Natural killer cell treated with Interleukin-12 subunit alpha and Interleukin-12 subunit beta and Interleukin-15 and Interleukin-18, amount 100 ng/mL, for 72 hours (primary cell): ENCODE results near the gene LCN2. TPM values are rescaled to one million over a fixed set of nuclear protein-coding genes. Genes with fewer than 3 reads are reported as not detected.

Experiments
- ATAC-seq, 2 donors: fragments of 150-1000 bp; cut with Tn5 transposase in 1 of 2; sonication (Bioruptor Pico), chemical (Tn5 transposase) in 1 of 2; 2 replicates each; pipeline ENCODE4 v1.10.0; 2021
- DNase-seq: peaks from one replicate; pipeline ENCODE4 v3.0.0; 2022; ENCODE audit warnings: low spot score
- H3K27ac Mint-ChIP-seq, 2 donors: 1 replicate in 1 of 2; 2 replicates in 1 of 2; pipeline ENCODE4 v1.8.0; 2022; ENCODE audit warnings: mixed read lengths in 2 of 2, mild to moderate bottlenecking in 1 of 2, moderate library complexity in 1 of 2
- H3K27me3 Mint-ChIP-seq, 2 donors: 1 replicate in 1 of 2; 2 replicates in 1 of 2; pipeline ENCODE4 v1.8.0; 2022; ENCODE audit warnings: mixed read lengths in 2 of 2
- H3K36me3 Mint-ChIP-seq: one replicate; pipeline ENCODE4 v1.8.0; 2022; ENCODE audit warnings: mixed read lengths
- H3K4me1 Mint-ChIP-seq, 2 donors: 1 replicate in 1 of 2; 2 replicates in 1 of 2; pipeline ENCODE4 v1.8.0; 2022; ENCODE audit warnings: low read depth in 2 of 2, mixed read lengths in 2 of 2, mild to moderate bottlenecking in 1 of 2
- H3K4me3 Mint-ChIP-seq: one replicate; pipeline ENCODE4 v1.8.0; 2022; ENCODE audit warnings: mixed read lengths
- H3K9me3 Mint-ChIP-seq: 2 replicates; pipeline ENCODE4 v1.8.0; 2022; ENCODE audit warnings: mixed read lengths
- total RNA-seq, 2 donors: library from RNA; stranded (reverse); gene quantifications; one replicate each; pipeline ENCODE4 v1.2.3, GENCODE V29; 2022

LCN2 gene
- total RNA-seq, 2 donors from 2014 or later: not detected

- H3K27ac Mint-ChIP-seq: no peak overlapping the region
- H3K36me3 Mint-ChIP-seq: peaks cover 11% of the 10 kb centered on the region
- H3K4me3 Mint-ChIP-seq: no peak overlapping the region
- ATAC-seq: no peak
- no peaks in the 10 kb centered on the region for H3K9me3 Mint-ChIP-seq
- DNase-seq: no peak
- H3K27me3 Mint-ChIP-seq: no peaks in the 10 kb centered on the region
- H3K4me1 Mint-ChIP-seq: peaks cover 11 to 27% of the 10 kb centered on the region in 2 donors
Observed at GRCh38 chr9:128187361-128187760, 38.1 kb downstream of the LCN2 start.

- ATAC-seq (no peak), DNase-seq (no peak)
- peaks cover 11 to 30% of the 10 kb centered on the region in 2 donors for H3K4me1 Mint-ChIP-seq
- H3K9me3 Mint-ChIP-seq: no peaks in the 10 kb centered on the region
- H3K27ac Mint-ChIP-seq: no peak overlapping the region
- peaks cover 6% of the 10 kb centered on the region for H3K36me3 Mint-ChIP-seq
- H3K27me3 Mint-ChIP-seq: no peaks in the 10 kb centered on the region
- peak overlapping the region; percentile 12 for H3K4me3 Mint-ChIP-seq
Observed at GRCh38 chr9:128188209-128188608, 39.0 kb downstream of the LCN2 start.

- no peak for ATAC-seq
- Mint-ChIP-seq H3K27ac (peak overlapping the region; percentile 73 to 90), H3K27me3 (no peaks in the 10 kb centered on the region), H3K4me3 (peak overlapping the region; percentile 98), H3K4me1 (peaks cover 11 to 30% of the 10 kb centered on the region in 2 donors), H3K9me3 (no peaks in the 10 kb centered on the region), H3K36me3 (peaks cover 6% of the 10 kb centered on the region)
- DNase-seq: no peak
Observed at GRCh38 chr9:128190013-128190412, 40.8 kb downstream of the LCN2 start.

GRCh38 chr9:128190516-128191405 lies 41.5 kb downstream of the LCN2 start:
- ATAC-seq (peak; percentile 61 to 70), DNase-seq (no peak)
- H3K4me1 Mint-ChIP-seq: peaks cover 11 to 30% of the 10 kb centered on the region in 2 donors
- no peaks in the 10 kb centered on the region for H3K9me3 Mint-ChIP-seq
- H3K36me3 Mint-ChIP-seq: peaks cover 6% of the 10 kb centered on the region
- H3K27me3 Mint-ChIP-seq: no peaks in the 10 kb centered on the region
- peak overlapping the region; percentile 77 to 90 for H3K27ac Mint-ChIP-seq
- peak overlapping the region; percentile 98 for H3K4me3 Mint-ChIP-seq

GRCh38 chr9:128191406-128192046 lies 42.3 kb downstream of the LCN2 start, which contains the start of gene CIZ1:
CIZ1 (minus strand) TSS chr9:128191572; CDS start chr9:128190857, 715 bp downstream.
- Mint-ChIP-seq H3K27me3 (no peaks in the 10 kb centered on the region), H3K4me1 (peaks cover 11 to 26% of the 10 kb centered on the region in 2 donors), H3K27ac (peak within 1 kb of the TSS; percentile 77 to 92), H3K4me3 (peak within 1 kb of the TSS; percentile 98), H3K36me3 (peaks cover 6% of the 10 kb centered on the region), H3K9me3 (no peaks in the 10 kb centered on the region)
- peak; percentile 95 for ATAC-seq
- peak; percentile 85 for DNase-seq

- Mint-ChIP-seq H3K27ac (no peak overlapping the region), H3K4me1 (peaks cover 11 to 24% of the 10 kb centered on the region in 2 donors), H3K4me3 (peak overlapping the region; percentile 98), H3K27me3 (no peaks in the 10 kb centered on the region), H3K9me3 (no peaks in the 10 kb centered on the region), H3K36me3 (no peaks in the 10 kb centered on the region)
- ATAC-seq (peak; percentile 63 to 70), DNase-seq (no peak)
Observed at GRCh38 chr9:128192601-128193371, 43.5 kb downstream of the LCN2 start.

- Mint-ChIP-seq H3K27me3 (no peaks in the 10 kb centered on the region), H3K4me1 (peaks cover 11 to 21% of the 10 kb centered on the region in 2 donors), H3K4me3 (peak overlapping the region; percentile 98), H3K27ac (no peak overlapping the region), H3K36me3 (no peaks in the 10 kb centered on the region), H3K9me3 (no peaks in the 10 kb centered on the region)
- ATAC-seq (no peak), DNase-seq (no peak)
Observed at GRCh38 chr9:128193469-128194096, 44.3 kb downstream of the LCN2 start.

- no peak for ATAC-seq
- Mint-ChIP-seq H3K27me3 (peaks cover 8 to 10% of the 10 kb centered on the region in 2 donors), H3K27ac (peak overlapping the region in 1 of 2 donors; percentile 38), H3K9me3 (no peaks in the 10 kb centered on the region), H3K4me1 (peaks cover 7 to 9% of the 10 kb centered on the region in 2 donors), H3K4me3 (no peak overlapping the region), H3K36me3 (no peaks in the 10 kb centered on the region)
- no peak for DNase-seq
Observed at GRCh38 chr9:128201441-128202369, 52.5 kb downstream of the LCN2 start.

GRCh38 chr9:128202648-128203023 lies 53.4 kb downstream of the LCN2 start:
- H3K27me3 Mint-ChIP-seq: peaks cover 14% of the 10 kb centered on the region in 2 donors
- DNase-seq: no peak
- H3K9me3 Mint-ChIP-seq: no peaks in the 10 kb centered on the region
- H3K36me3 Mint-ChIP-seq: no peaks in the 10 kb centered on the region
- ATAC-seq: no peak
- H3K4me1 Mint-ChIP-seq: peaks cover 7 to 9% of the 10 kb centered on the region in 2 donors
- H3K4me3 Mint-ChIP-seq: peak overlapping the region; percentile 80
- peak overlapping the region in 1 of 2 donors; percentile 38 for H3K27ac Mint-ChIP-seq

Other genes starting within 250 kb of the LCN2 start
- 10 to 100 TPM; 53.4 to 67.2 TPM for gene ST6GALNAC6, start 249.8 kb upstream of the LCN2 start, total RNA-seq
- gene ST6GALNAC4, start 232.4 kb upstream of the LCN2 start, total RNA-seq: 10 to 100 TPM; 17.5 to 44.5 TPM
- gene PIP5KL1, start 218.7 kb upstream of the LCN2 start, total RNA-seq: 1 to 10 TPM; 2.7 to 3.7 TPM
- 10 to 100 TPM; 47.9 to 74.4 TPM for gene DPM2, start 211.6 kb upstream of the LCN2 start, total RNA-seq
- 10 to 100 TPM in 1 of 2 donors, 1 to 10 TPM in 1; 8.2 to 16.4 TPM for gene EEIG1, start 168.5 kb upstream of the LCN2 start, total RNA-seq
- 10 to 100 TPM; 15.7 to 16.4 TPM for gene NAIF1, start 82.1 kb upstream of the LCN2 start, total RNA-seq
- gene SLC25A25, start 81.2 kb upstream of the LCN2 start, total RNA-seq: 10 to 100 TPM; 15.0 to 23.2 TPM
- 100 to 1,000 TPM in 1 of 2 donors, 10 to 100 TPM in 1; 56.8 to 110 TPM for gene PTGES2, start 21.7 kb upstream of the LCN2 start, total RNA-seq
- 10 to 100 TPM; 58.1 to 60.4 TPM for gene BBLN, start 10.8 kb downstream of the LCN2 start, total RNA-seq
- 100 to 1,000 TPM; 114 to 135 TPM for gene CIZ1, start 42.1 kb downstream of the LCN2 start, total RNA-seq
- gene DNM1, start 53.9 kb downstream of the LCN2 start, total RNA-seq: 1 to 10 TPM in 1 of 2 donors, under 1 TPM in 1; 0.52 to 1.1 TPM
- 10 to 100 TPM; 66.8 to 68.9 TPM for gene GOLGA2, start 126.6 kb downstream of the LCN2 start, total RNA-seq
- 10 to 100 TPM in 1 of 2 donors, 1 to 10 TPM in 1; 7.5 to 20.4 TPM for gene SWI5, start 126.8 kb downstream of the LCN2 start, total RNA-seq
- 10 to 100 TPM; 28.4 to 38.0 TPM for gene TRUB2, start 173.0 kb downstream of the LCN2 start, total RNA-seq
- 10 to 100 TPM; 39.6 to 65.7 TPM for gene COQ4, start 173.4 kb downstream of the LCN2 start, total RNA-seq
- gene SLC27A4, start 191.1 kb downstream of the LCN2 start, total RNA-seq: 10 to 100 TPM; 23.5 to 32.3 TPM
- 10 to 100 TPM; 83.6 to 89.4 TPM for gene URM1, start 221.9 kb downstream of the LCN2 start, total RNA-seq